Activated naive CD4-positive, alpha-beta T cell (primary cell): Measurements from ENCODE around the gene RANBP1.

ENCODE experiments used
- DNase-seq, 4 experiments: peaks; one replicate each; lab custom pipeline; 2025; lab: John Stamatoyannopoulos, UW

Gene RANBP1

GRCh38 chr22:20088263-20088648 lies 27.6 kb upstream of the RANBP1 start:
- no peak for DNase-seq

- no peak for DNase-seq
Measured at GRCh38 chr22:20089226-20089976, 26.5 kb upstream of the RANBP1 start.

- no peak for DNase-seq
Measured at GRCh38 chr22:20089977-20090729, 25.8 kb upstream of the RANBP1 start.

DNA sequence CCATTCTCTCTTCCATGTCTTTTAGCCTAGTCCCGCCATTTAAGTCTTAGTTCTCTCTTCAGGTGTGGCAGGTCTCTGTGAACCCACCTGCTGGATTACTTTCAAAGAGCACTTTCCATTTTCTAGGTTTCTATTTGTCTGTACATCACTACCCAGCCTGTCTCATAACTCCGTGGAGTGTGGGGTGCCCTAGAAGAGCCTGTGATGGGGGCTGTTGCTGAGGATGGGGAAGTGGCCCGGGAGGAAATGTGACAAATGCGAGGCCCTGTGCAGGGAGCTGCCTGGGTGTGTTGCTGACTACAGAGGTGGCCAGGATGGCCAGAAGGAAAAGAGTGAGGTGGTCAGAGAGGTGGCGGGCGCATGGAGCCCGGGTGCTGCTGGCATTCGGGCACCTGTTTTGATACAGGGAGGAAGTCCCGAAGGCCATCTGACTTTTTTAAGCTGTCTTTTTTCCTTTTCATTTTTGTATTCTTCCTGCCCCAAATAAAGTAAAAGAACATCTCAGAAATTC lies 25.1 kb upstream of the RANBP1 start:
- no peak for DNase-seq

- DNase-seq: no peak
Measured at GRCh38 chr22:20091690-20092476, 24.0 kb upstream of the RANBP1 start.

GRCh38 chr22:20092477-20092854 lies 23.4 kb upstream of the RANBP1 start:
- DNase-seq: no peak

DNA sequence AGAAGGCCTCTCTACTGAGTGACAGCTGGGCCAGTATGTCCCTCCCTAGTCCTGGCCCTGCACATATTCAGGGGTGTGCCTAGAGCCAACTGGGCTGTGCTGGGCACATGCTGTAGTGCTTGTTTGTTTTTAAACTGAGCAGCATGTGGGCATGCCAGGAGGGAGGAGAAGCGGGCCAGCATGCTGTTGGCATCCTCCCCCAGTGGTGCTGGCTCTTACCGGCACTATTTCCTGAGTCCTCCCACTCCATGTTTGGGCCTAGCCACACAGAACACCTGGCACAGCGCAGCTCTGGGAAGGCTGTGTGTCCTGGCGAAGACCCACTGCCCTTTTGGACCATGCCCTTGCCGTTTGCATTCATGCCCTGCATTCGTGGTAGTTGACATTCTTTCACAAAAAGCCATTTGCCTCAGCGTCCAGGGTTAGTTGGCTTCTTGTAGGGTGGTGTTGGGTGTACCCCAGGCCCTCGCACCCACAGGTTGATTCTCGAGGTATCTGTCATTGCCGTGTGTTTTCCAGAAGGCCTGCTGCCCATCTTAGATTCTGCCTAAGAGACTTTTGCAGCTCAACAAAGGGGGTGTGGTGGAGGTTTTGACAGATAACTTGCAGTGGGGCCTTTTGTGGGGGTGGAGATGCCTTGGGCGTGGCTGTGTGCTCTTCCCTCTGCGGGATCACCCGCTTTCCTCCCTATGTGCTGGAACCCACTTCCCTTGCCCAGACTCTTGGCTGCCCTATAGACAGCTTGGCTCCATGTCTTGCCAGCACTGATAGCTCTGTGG lies 22.3 kb upstream of the RANBP1 start:
- DNase-seq: no peak

DNA sequence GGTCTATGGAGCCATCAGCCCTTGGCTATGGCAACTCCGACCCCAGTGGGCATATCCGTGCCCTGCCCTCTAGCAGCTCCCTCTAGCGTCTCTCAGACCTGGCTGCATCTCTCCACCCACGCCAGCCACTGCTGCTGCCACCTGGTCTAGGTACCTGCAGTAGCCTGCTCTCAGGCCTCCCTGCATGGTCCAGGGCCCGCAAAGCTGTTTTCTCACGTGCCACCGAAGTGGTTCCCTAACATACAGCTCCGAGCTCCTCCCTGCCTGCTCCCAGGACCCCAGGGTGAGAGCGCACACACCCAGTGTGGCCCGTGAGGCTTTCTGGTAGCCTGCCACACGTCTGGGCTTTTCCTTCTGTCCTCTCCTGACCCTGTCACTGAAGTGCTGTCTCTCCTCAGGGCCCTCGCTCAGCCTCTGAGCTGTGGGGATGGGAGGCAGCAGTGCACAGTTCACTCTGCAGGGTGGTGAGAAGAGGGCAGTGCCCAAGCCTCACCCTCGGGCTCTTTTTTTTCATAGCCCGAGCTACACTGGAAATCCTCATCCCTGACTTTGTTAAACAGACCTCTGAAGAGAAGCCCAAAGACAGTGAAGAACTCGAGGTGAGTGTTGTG lies 21.6 kb upstream of the RANBP1 start:
- DNase-seq: no peak

- no peak for DNase-seq
Measured at GRCh38 chr22:20095521-20095920, 20.4 kb upstream of the RANBP1 start.

- no peak for DNase-seq
Measured at GRCh38 chr22:20096574-20097420, 19.1 kb upstream of the RANBP1 start.

DNA sequence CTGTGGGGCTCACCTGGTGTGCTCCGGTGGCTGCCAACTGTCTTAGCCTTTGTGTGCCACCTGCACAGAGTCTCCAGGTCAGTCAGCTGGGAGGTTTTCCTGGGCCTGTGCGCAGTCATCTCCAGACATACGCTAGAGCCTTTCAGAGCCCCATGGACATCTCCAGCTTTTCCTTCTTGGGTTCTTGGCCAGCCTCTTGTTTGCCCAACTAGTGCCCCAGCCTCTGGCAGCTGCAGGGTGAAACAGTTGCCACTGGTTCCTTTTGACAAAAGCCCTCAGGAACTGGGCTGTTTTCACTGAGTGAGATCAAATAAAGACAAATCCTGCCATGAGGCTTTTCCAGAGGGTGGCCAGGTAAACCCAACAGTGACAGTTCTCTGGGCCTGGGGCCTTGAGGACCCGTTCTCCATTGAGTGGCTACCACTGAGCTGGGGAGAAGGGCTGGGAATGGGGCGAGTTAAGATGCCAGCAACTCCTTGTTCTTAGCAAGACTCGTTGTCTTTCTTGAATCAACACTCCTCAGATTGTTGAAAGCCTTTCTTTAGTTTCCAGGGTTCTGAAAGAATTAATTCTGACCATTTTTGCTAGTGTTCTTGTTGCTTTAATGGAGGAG lies 16.7 kb upstream of the RANBP1 start:
- no peak for DNase-seq

DNA sequence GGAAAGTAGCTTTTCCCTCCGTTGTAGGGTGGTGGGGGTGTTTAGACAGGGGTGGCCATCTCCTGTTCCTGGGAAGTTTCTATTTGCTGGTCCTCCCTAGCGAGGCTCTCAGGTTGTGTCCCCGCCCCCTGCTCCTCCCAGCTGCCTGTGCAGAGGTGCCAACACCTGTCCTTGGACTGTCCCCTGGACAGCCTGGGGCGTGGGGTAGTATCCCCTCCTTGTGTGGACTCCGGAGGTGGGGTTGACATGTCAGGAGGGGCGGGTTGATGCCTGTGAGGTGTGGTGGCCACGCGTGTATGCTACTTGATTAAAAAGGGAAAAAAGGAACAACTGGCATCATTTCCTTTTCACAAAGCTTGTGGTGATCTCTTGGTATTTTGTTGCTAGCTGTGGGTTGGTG lies 14.3 kb upstream of the RANBP1 start:
- no peak for DNase-seq

DNA sequence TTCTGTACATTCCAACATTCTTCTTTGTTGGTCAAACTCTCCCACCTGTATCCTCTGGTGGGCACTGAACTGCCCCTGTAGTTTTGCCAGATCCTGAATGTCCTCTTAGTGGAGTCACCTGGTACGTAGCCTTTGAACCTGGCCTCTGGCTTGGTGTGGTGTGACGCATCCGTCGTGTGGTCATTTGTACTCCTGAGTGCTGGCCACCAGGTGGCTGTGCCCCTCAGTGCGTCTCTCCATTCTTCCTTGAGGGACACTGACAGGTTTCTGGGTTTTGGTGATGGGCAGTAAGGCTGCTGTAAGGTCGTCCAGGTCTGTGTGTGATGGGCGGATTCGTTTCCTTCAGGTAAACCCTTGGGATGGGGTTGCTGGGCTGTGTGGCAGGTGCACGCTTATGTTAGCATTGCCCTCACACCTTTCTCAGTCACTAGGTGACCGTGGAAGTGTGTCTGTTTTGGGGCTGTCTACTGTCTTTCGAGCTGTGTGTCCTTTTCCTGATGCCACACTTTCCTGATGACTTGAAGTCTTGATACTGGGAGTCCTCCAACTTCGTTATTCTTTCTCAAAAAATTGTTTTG lies 13.6 kb upstream of the RANBP1 start:
- DNase-seq: no peak

GRCh38 chr22:20105456-20106204 lies 10.3 kb upstream of the RANBP1 start:
- DNase-seq: no peak

GRCh38 chr22:20106205-20106848 lies 9.6 kb upstream of the RANBP1 start:
- no peak for DNase-seq

DNA sequence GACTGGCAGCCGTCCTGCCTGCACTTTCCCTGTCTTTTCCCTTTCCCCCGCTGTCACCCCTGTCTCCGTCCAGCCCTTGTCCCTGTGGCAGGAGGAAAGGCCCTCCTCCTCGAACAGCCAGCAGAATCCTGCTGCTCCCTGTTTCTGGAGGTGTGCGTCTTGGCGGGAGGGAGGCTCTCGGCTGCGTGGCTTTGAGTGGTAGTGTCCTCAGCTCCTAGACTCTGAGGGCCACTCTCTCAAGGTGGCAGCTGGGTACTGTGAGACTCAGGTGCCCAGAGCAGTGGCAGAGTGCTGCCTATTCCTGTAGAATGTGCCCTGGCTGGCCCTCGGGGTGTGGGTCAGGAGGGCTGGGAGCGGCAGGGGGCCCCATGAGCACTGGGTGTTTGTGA lies 9.1 kb upstream of the RANBP1 start:
- DNase-seq: no peak

DNA sequence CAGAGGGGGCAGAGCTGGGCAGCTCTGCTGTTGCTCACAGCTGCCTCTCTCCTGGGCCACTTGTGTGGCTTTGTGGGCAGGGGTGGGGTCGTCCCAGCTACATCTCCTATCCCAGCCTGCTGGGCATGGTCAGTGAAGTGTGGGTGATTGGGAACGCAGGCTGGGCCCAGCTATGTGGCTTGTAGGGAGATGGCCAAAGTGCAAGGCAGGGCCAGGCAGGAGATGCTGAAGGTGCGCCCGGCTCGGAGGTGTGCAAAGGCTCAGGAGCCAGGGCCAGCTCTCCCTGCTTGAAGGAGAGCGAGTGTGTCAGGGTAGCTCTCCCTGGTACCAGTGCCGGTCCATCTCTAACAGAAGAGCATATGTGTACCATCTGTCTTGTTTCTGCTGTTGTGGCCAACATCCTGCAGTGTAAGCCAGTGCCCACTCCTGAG lies 8.4 kb upstream of the RANBP1 start:
- DNase-seq: no peak
